PC-3 (cell line): ENCODE data around the gene ANO4. TPM values are rescaled to one million over a fixed set of nuclear protein-coding genes. Genes with fewer than 3 reads are reported as not detected.

Experiments
- ATAC-seq: fragments of 200-7000 bp; cut with Tn5 transposase; 2 replicates; pipeline ENCODE4 v1.9.1; 2020; ENCODE audit warnings: mild to moderate bottlenecking, moderate library complexity
- BruUV-seq: library from RNA; stranded (reverse); fragments of 400-500 nt; replicated peaks from 2 replicates; lab custom pipeline; 2021; lab: Mats Ljungman, UMichigan
- CTCF ChIA-PET: fragments of 300-600 bp; sonication (Branson Sonifier 250); formaldehyde crosslinking; loops from one replicate; lab custom pipeline; 2022; ENCODE audit warnings: antibody characterized with exemption; lab: Charles Lee
- POLR2A ChIA-PET: fragments of 300-600 bp; sonication (Branson Sonifier 250); formaldehyde crosslinking; loops from one replicate; lab custom pipeline; 2022; ENCODE audit warnings: antibody characterized with exemption; ENCODE audit not compliant: unreplicated experiment; lab: Charles Lee
- DNase-seq: peaks from one replicate; pipeline ENCODE4 v3.0.0-alpha.2; 2015
- H2AFZ ChIP-seq: fragments of 300-600 bp; sonication (generic); 2 replicates; pipeline ENCODE4 v1.6.0; 2016; ENCODE audit warnings: antibody characterized with exemption, low read length
- H3F3A ChIP-seq: fragments of 300-600 bp; sonication (generic); one replicate; pipeline ENCODE4 v1.6.0; 2017; ENCODE audit warnings: antibody characterized with exemption, low read length, control low read depth, mild to moderate bottlenecking; ENCODE audit not compliant: unreplicated experiment
- H3K27ac ChIP-seq: fragments of 300-600 bp; sonication (generic); 2 replicates; pipeline ENCODE4 v1.5.1; 2016; ENCODE audit warnings: mild to moderate bottlenecking, low read length
- H3K27me3 ChIP-seq: fragments of 300-600 bp; sonication (generic); 2 replicates; pipeline ENCODE4 v1.6.1; 2016; ENCODE audit warnings: low read length, mixed read lengths
- H3K36me3 ChIP-seq: fragments of 300-600 bp; sonication (generic); 2 replicates; pipeline ENCODE4 v1.6.1; 2016; ENCODE audit warnings: low read depth, mixed run types, low read length, mixed read lengths
- H3K4me1 ChIP-seq: fragments of 300-600 bp; sonication (generic); 2 replicates; pipeline ENCODE4 v1.5.1; 2016; ENCODE audit warnings: low read length; ENCODE audit not compliant: insufficient read depth
- H3K4me2 ChIP-seq: fragments of 300-600 bp; sonication (generic); 2 replicates; pipeline ENCODE4 v1.6.0; 2016; ENCODE audit warnings: low read length
- H3K4me3 ChIP-seq: fragments of 300-600 bp; sonication (generic); 2 replicates; pipeline ENCODE4 v1.5.1; 2016; ENCODE audit warnings: mild to moderate bottlenecking, low read length, mixed read lengths
- H3K79me2 ChIP-seq: fragments of 300-600 bp; sonication (generic); 2 replicates; pipeline ENCODE4 v1.6.1; 2017; ENCODE audit warnings: low read length, mixed read lengths
- H3K9ac ChIP-seq: fragments of 300-600 bp; sonication (generic); 2 replicates; pipeline ENCODE4 v1.6.0; 2016; ENCODE audit warnings: mild to moderate bottlenecking, low read length
- H3K9me2 ChIP-seq: fragments of 300-600 bp; sonication (generic); replicated peaks from 2 replicates; pipeline ENCODE4 v1.6.1; 2016; ENCODE audit warnings: mixed run types, low read length, mixed read lengths
- H3K9me3 ChIP-seq: fragments of 300-600 bp; sonication (generic); 2 replicates; pipeline ENCODE4 v1.6.1; 2016; ENCODE audit warnings: low read length, mixed read lengths
- H4K20me1 ChIP-seq: fragments of 300-600 bp; sonication (generic); 2 replicates; pipeline ENCODE4 v1.6.1; 2016; ENCODE audit warnings: low read length, mixed read lengths
- CTCF ChIP-seq: fragments of 300-600 bp; sonication (generic); conservative IDR thresholded peaks from 2 replicates; pipeline ENCODE4 v1.5.1; 2017; ENCODE audit warnings: antibody characterized with exemption, low read depth, mild to moderate bottlenecking, low read length
- EZH2 ChIP-seq: fragments of 300-600 bp; sonication (generic); IDR thresholded peaks from one replicate; pipeline ENCODE4 v1.6.1; 2017; ENCODE audit warnings: antibody characterized with exemption, mild to moderate bottlenecking, low read length; ENCODE audit not compliant: unreplicated experiment
- EZH2phosphoT487 ChIP-seq: fragments of 300-600 bp; sonication (generic); IDR thresholded peaks from 2 replicates; pipeline ENCODE4 v1.6.1; 2018; ENCODE audit warnings: mild to moderate bottlenecking, antibody characterized with exemption, low read length, borderline replicate concordance
- intact Hi-C: fragments of 100-400 bp; cut with micrococcal nuclease; formaldehyde crosslinking; loops from 2 replicates; pipeline ENCODE4 v1.9.0; 2023
- total RNA-seq: library from RNA; depleted of rRNA; stranded (reverse); fragments of >200 nt; gene quantifications from 2 replicates; pipeline ENCODE4 v1.2.3, GENCODE V29; 2014

The ANO4 gene
- total RNA-seq, 1 experiment from 2014 or later: not detected

- no peaks in the 10 kb centered on the region for H3K27me3 ChIP-seq
- H3K9ac ChIP-seq: no peak overlapping the region
- H3K4me2 ChIP-seq: no peak overlapping the region
- DNase-seq: no peak
- no peak overlapping the region for H3K4me3 ChIP-seq
- BruUV-seq: no TSS peak
- ChIA-PET CTCF (no interaction called here), POLR2A (no interaction called here)
- H3K9me2 ChIP-seq: no peaks in the 10 kb centered on the region
- no peaks in the 10 kb centered on the region for H3K79me2 ChIP-seq
- H2AFZ ChIP-seq: no peak overlapping the region
- no peaks in the 10 kb centered on the region for H3K36me3 ChIP-seq
- TF ChIP-seq EZH2phosphoT487: no peak
- no peak for TF ChIP-seq CTCF
- no peak for TF ChIP-seq EZH2
- no peak overlapping the region for H3K27ac ChIP-seq
- no peaks in the 10 kb centered on the region for H4K20me1 ChIP-seq
- H3K9me3 ChIP-seq: no peaks in the 10 kb centered on the region
- ATAC-seq: no peak
- H3K4me1 ChIP-seq: no peaks in the 10 kb centered on the region
- no peaks in the 10 kb centered on the region for H3F3A ChIP-seq
- intact Hi-C loops: no loop called here
These were observed 161.8 kb downstream of the ANO4 start for GRCh38 chr12:100956311-100956852.

GRCh38 chr12:100959481-100959880 lies 164.9 kb downstream of the ANO4 start:
- CTCF ChIA-PET: no interaction called here
- TF ChIP-seq CTCF (no peak), EZH2 (no peak), EZH2phosphoT487 (no peak)
- H3K36me3 ChIP-seq: no peaks in the 10 kb centered on the region
- DNase-seq (peak; percentile 7), ATAC-seq (no peak)
- no peaks in the 10 kb centered on the region for H3K9me3 ChIP-seq
- H3K27me3 ChIP-seq: no peaks in the 10 kb centered on the region
- no peak overlapping the region for H3K9ac ChIP-seq
- no peaks in the 10 kb centered on the region for H4K20me1 ChIP-seq
- no peaks in the 10 kb centered on the region for H3K9me2 ChIP-seq
- no TSS peak for BruUV-seq
- no peak overlapping the region for H2AFZ ChIP-seq
- no peaks in the 10 kb centered on the region for H3K4me1 ChIP-seq
- no peak overlapping the region for H3K27ac ChIP-seq
- POLR2A ChIA-PET: no interaction called here
- H3K4me2 ChIP-seq: no peak overlapping the region
- H3F3A ChIP-seq: no peaks in the 10 kb centered on the region
- H3K4me3 ChIP-seq: no peak overlapping the region
- H3K79me2 ChIP-seq: no peaks in the 10 kb centered on the region
- intact Hi-C loops: no loop called here

GRCh38 chr12:100962086-100962712 lies 167.6 kb downstream of the ANO4 start:
- no peak for DNase-seq
- Histone ChIP-seq H2AFZ (no peak overlapping the region), H3K9me2 (no peaks in the 10 kb centered on the region), H3K4me2 (no peak overlapping the region), H3K79me2 (no peaks in the 10 kb centered on the region), H4K20me1 (no peaks in the 10 kb centered on the region), H3K4me3 (no peak overlapping the region), H3K4me1 (no peaks in the 10 kb centered on the region), H3K9me3 (no peaks in the 10 kb centered on the region), H3K27me3 (no peaks in the 10 kb centered on the region; the same call in 1 of the 2 replicates), H3F3A (no peaks in the 10 kb centered on the region), H3K27ac (no peak overlapping the region), H3K36me3 (no peaks in the 10 kb centered on the region), H3K9ac (no peak overlapping the region)
- intact Hi-C loops: no loop called here
- ChIA-PET POLR2A (no interaction called here), CTCF (no interaction called here)
- no peak for TF ChIP-seq EZH2phosphoT487
- TF ChIP-seq EZH2: no peak
- ATAC-seq: no peak
- no TSS peak for BruUV-seq
